Testis (tissue), 2 donors: Measurements from ENCODE around the gene ALKBH1.

Experiments
- POLR2A ChIP-seq: fragments of 450-650 bp; IDR thresholded peaks from one replicate; pipeline ENCODE4 v1.6.1; 2017; ENCODE audit warnings: antibody characterized with exemption, mild to moderate bottlenecking, moderate library complexity
- TF ChIP-seq, protein P1 (sequence below), 3 experiments: fragments of 450-650 bp in 2 of 3; fragments of 200-600 bp in 1 of 3; sonication (generic) in 1 of 3; IDR thresholded peaks; one replicate each; pipeline ENCODE4 v1.5.1; 2016 to 2019; ENCODE audit warnings: antibody characterized with exemption in 3 of 3, mild to moderate bottlenecking in 2 of 3, moderate library complexity in 1 of 3

DNA sequence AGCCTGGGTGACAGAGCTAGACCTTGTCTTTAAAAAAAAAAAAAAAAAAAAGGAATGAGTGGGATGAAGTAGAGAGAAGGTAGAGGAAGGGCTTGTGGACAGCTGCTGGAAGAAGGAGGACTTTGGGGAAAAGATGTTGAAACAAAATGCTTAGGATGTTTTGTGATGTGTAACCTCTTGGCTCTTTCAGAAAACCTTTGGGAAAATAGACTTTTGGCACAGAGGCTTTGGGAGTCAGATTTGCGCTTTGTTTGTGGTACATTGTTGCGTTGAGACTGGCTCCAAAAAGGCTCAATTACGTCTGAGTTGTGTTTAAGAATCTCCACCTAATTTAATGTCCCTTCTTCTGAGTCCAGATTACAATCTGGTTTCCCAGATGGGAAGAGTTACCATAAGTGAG, 58.5 kb downstream of the ALKBH1 start:
- TF ChIP-seq, protein P1, sequence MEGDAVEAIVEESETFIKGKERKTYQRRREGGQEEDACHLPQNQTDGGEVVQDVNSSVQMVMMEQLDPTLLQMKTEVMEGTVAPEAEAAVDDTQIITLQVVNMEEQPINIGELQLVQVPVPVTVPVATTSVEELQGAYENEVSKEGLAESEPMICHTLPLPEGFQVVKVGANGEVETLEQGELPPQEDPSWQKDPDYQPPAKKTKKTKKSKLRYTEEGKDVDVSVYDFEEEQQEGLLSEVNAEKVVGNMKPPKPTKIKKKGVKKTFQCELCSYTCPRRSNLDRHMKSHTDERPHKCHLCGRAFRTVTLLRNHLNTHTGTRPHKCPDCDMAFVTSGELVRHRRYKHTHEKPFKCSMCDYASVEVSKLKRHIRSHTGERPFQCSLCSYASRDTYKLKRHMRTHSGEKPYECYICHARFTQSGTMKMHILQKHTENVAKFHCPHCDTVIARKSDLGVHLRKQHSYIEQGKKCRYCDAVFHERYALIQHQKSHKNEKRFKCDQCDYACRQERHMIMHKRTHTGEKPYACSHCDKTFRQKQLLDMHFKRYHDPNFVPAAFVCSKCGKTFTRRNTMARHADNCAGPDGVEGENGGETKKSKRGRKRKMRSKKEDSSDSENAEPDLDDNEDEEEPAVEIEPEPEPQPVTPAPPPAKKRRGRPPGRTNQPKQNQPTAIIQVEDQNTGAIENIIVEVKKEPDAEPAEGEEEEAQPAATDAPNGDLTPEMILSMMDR (IDR thresholded peaks at IDR 0.05): no peak
- TF ChIP-seq POLR2A: no peak
